OCI-LY1 (cell line): ENCODE measurements around the gene MERTK.

Experiments
- H2AFZ ChIP-seq: fragments of 200-600 bp; sonication (generic), shearing (Covaris generic); 2 replicates; pipeline ENCODE4 v1.6.0; 2014; ENCODE audit warnings: antibody characterized with exemption, mild to moderate bottlenecking, low read length
- H3F3A ChIP-seq: fragments of 200-600 bp; sonication (generic), shearing (Covaris generic); 2 replicates; pipeline ENCODE4 v1.6.0; 2014; ENCODE audit warnings: mild to moderate bottlenecking, antibody characterized with exemption, low read length, moderate library complexity; ENCODE audit not compliant: insufficient read depth
- H3K27ac ChIP-seq: fragments of 200-600 bp; sonication (generic); 2 replicates; pipeline ENCODE4 v1.5.1; 2014; ENCODE audit warnings: low read length, mixed run types, mild to moderate bottlenecking, low read depth; ENCODE audit not compliant: poor library complexity, severe bottlenecking
- H3K27me3 ChIP-seq: fragments of 200-600 bp; sonication (generic); 2 replicates; pipeline ENCODE4 v1.6.0; 2014; ENCODE audit warnings: antibody characterized with exemption, mild to moderate bottlenecking, low read length, moderate library complexity; ENCODE audit not compliant: insufficient read depth
- H3K36me3 ChIP-seq: fragments of 200-600 bp; sonication (generic); 2 replicates; pipeline ENCODE4 v1.6.1; 2014; ENCODE audit warnings: mild to moderate bottlenecking, antibody characterized with exemption, low read length, moderate library complexity, mixed read lengths; ENCODE audit not compliant: insufficient read depth
- H3K4me1 ChIP-seq: fragments of 200-600 bp; sonication (generic); 2 replicates; pipeline ENCODE4 v1.5.1; 2014; ENCODE audit warnings: mild to moderate bottlenecking, low read length, moderate library complexity; ENCODE audit not compliant: insufficient read depth, severe bottlenecking
- H3K4me2 ChIP-seq: fragments of 200-600 bp; sonication (generic), shearing (Covaris generic); 2 replicates; pipeline ENCODE4 v1.6.1; 2014; ENCODE audit warnings: low read length
- H3K4me3 ChIP-seq: fragments of 200-600 bp; sonication (generic); 2 replicates; pipeline ENCODE4 v1.5.1; 2014; ENCODE audit warnings: low read length, low read depth, mild to moderate bottlenecking, mixed read lengths; ENCODE audit not compliant: poor library complexity, severe bottlenecking
- H3K79me2 ChIP-seq: fragments of 200-600 bp; shearing (Covaris generic); 2 replicates; pipeline ENCODE4 v1.6.1; 2016; ENCODE audit warnings: mixed run types, low read length, mixed read lengths; ENCODE audit not compliant: insufficient read depth
- H3K9ac ChIP-seq: fragments of 200-600 bp; sonication (generic), shearing (Covaris generic); 2 replicates; pipeline ENCODE4 v1.6.1; 2014; ENCODE audit warnings: mild to moderate bottlenecking, low read length, mixed read lengths
- H3K9me2 ChIP-seq: fragments of 200-600 bp; sonication (generic), shearing (Covaris generic); 2 replicates; pipeline ENCODE4 v1.6.1; 2014; ENCODE audit warnings: low read depth, mild to moderate bottlenecking, low read length, mixed read lengths
- H3K9me3 ChIP-seq: fragments of 200-600 bp; shearing (Covaris generic); 2 replicates; pipeline ENCODE4 v1.6.1; 2014; ENCODE audit warnings: low read length, mixed read lengths
- H4K20me1 ChIP-seq: fragments of 200-600 bp; sonication (generic), shearing (Covaris generic); 2 replicates; pipeline ENCODE4 v1.6.0; 2016; ENCODE audit warnings: mild to moderate bottlenecking, low read length; ENCODE audit not compliant: insufficient read depth
- CTCF ChIP-seq: fragments of 200-600 bp; sonication (generic), shearing (Covaris generic); IDR thresholded peaks from 2 replicates; pipeline ENCODE4 v1.5.1; 2017; ENCODE audit warnings: mild to moderate bottlenecking, antibody characterized with exemption, low read length, moderate library complexity, mixed read lengths
- EZH2 ChIP-seq: fragments of 200-600 bp; sonication (generic), shearing (Covaris generic); IDR thresholded peaks from 2 replicates; pipeline ENCODE4 v1.8.0; 2017; ENCODE audit warnings: borderline replicate concordance, mixed run types, mild to moderate bottlenecking, antibody characterized with exemption, low read length, moderate library complexity, mixed read lengths

Gene MERTK

GRCh38 chr2:111986116-111986900, 87.9 kb downstream of the MERTK start:
- peaks cover 5% of the 10 kb centered on the region; the same call in 1 of the 2 replicates for H3K27me3 ChIP-seq
- H3K4me1 ChIP-seq, result no peaks in the 10 kb centered on the region
- no peak overlapping the region for H3K4me3 ChIP-seq
- H3K9ac ChIP-seq, result no peak overlapping the region
- no peaks in the 10 kb centered on the region for H4K20me1 ChIP-seq
- no peak overlapping the region for H3K4me2 ChIP-seq
- H3K27ac ChIP-seq, result no peak overlapping the region
- no peaks in the 10 kb centered on the region for H3K36me3 ChIP-seq
- H2AFZ ChIP-seq, result no peak overlapping the region
- H3K79me2 ChIP-seq, result no peaks in the 10 kb centered on the region
- no peaks in the 10 kb centered on the region for H3F3A ChIP-seq
- no peaks in the 10 kb centered on the region for H3K9me3 ChIP-seq
- no peaks in the 10 kb centered on the region for H3K9me2 ChIP-seq
- TF ChIP-seq CTCF (no peak), EZH2 (no peak)

GRCh38 chr2:111990375-111990774, 92.0 kb downstream of the MERTK start:
- Histone ChIP-seq H3K36me3 (no peaks in the 10 kb centered on the region), H3K79me2 (no peaks in the 10 kb centered on the region), H4K20me1 (no peaks in the 10 kb centered on the region), H3K9me2 (no peaks in the 10 kb centered on the region), H3K27ac (no peak overlapping the region), H3K27me3 (peaks cover 8% of the 10 kb centered on the region; the same call in 1 of the 2 replicates), H2AFZ (no peak overlapping the region), H3K4me2 (no peak overlapping the region), H3F3A (no peaks in the 10 kb centered on the region), H3K4me3 (no peak overlapping the region), H3K9me3 (no peaks in the 10 kb centered on the region), H3K4me1 (no peaks in the 10 kb centered on the region), H3K9ac (no peak overlapping the region)
- TF ChIP-seq CTCF (no peak), EZH2 (no peak)

- no peak overlapping the region for H2AFZ ChIP-seq
- H3K36me3 ChIP-seq, result no peaks in the 10 kb centered on the region
- TF ChIP-seq CTCF, result no peak
- TF ChIP-seq EZH2, result no peak
- H4K20me1 ChIP-seq, result no peaks in the 10 kb centered on the region
- H3K9me3 ChIP-seq, result no peaks in the 10 kb centered on the region
- H3K27me3 ChIP-seq, result peaks cover 8% of the 10 kb centered on the region; the same call in 1 of the 2 replicates
- no peak overlapping the region for H3K9ac ChIP-seq
- no peaks in the 10 kb centered on the region for H3K4me1 ChIP-seq
- H3K79me2 ChIP-seq, result no peaks in the 10 kb centered on the region
- H3K27ac ChIP-seq, result no peak overlapping the region
- H3F3A ChIP-seq, result no peaks in the 10 kb centered on the region
- H3K4me3 ChIP-seq, result no peak overlapping the region
- no peak overlapping the region for H3K4me2 ChIP-seq
- H3K9me2 ChIP-seq, result no peaks in the 10 kb centered on the region
These were observed 92.4 kb downstream of the MERTK start for GRCh38 chr2:111990856-111991255.
